Naive B cell (primary cell): ENCODE results near the gene TMPO. TPM values are rescaled to one million over a fixed set of nuclear protein-coding genes. Genes with fewer than 3 reads are reported as not detected.
"Not testable (repeated sequence)": the region's sequence is repeated elsewhere in the genome, so short reads cannot be mapped to it uniquely, and the experiment has no call there.

Experiments
- ATAC-seq, 2 donors: fragments of 150-1000 bp; cut with Tn5 transposase; 2 replicates each; pipeline ENCODE4 v1.10.0; 2021; ENCODE audit warnings: low read depth in 2 of 2, mild to moderate bottlenecking in 2 of 2, moderate library complexity in 2 of 2
- DNase-seq: peaks from one replicate; pipeline ENCODE4 v3.0.0; 2022
- H3K27ac Mint-ChIP-seq, 6 donors: one replicate each; pipeline ENCODE4 v1.8.0; 2020 to 2022; ENCODE audit warnings: mild to moderate bottlenecking in 6 of 6, mixed read lengths in 6 of 6, moderate library complexity in 5 of 6, inconsistent platforms in 2 of 6
- H3K27me3 Mint-ChIP-seq, 3 donors: one replicate each; pipeline ENCODE4 v1.8.0; 2021 to 2022; ENCODE audit warnings: mixed read lengths in 3 of 3, mild to moderate bottlenecking in 1 of 3
- H3K36me3 Mint-ChIP-seq, 2 donors: one replicate each; pipeline ENCODE4 v1.8.0; 2020 to 2022; ENCODE audit warnings: mixed read lengths in 2 of 2, inconsistent platforms in 1 of 2, mild to moderate bottlenecking in 1 of 2
- H3K4me1 Mint-ChIP-seq, 3 donors: one replicate each; pipeline ENCODE4 v1.8.0; 2020 to 2022; ENCODE audit warnings: mixed read lengths in 3 of 3, inconsistent platforms in 1 of 3, mild to moderate bottlenecking in 1 of 3, moderate library complexity in 1 of 3
- H3K4me3 Mint-ChIP-seq, 8 donors: one replicate each; pipeline ENCODE4 v1.8.0; 2020 to 2022; ENCODE audit warnings: mild to moderate bottlenecking in 8 of 8, mixed read lengths in 8 of 8, moderate library complexity in 8 of 8, inconsistent platforms in 2 of 8
- H3K9me3 Mint-ChIP-seq, 7 donors: one replicate each; pipeline ENCODE4 v1.8.0; 2020 to 2022; ENCODE audit warnings: mixed read lengths in 7 of 7, mild to moderate bottlenecking in 5 of 7, inconsistent platforms in 2 of 7, moderate library complexity in 1 of 7
- polyA plus RNA-seq, 6 donors: library from polyadenylated mRNA; unstranded; fragments of 300-500 nt; fragmentation: Illumina TruSeq; gene quantifications; one replicate each; pipeline ENCODE4 v1.2.3, GENCODE V29; 2021; ENCODE audit warnings: low read depth in 6 of 6

The TMPO gene
- polyA plus RNA-seq, result 10 to 100 TPM; 30.7 to 83.0 (median 77.8) TPM

- no peaks in the 10 kb centered on the region for H3K27me3 Mint-ChIP-seq
- DNase-seq, result peak; percentile 98
- H3K27ac Mint-ChIP-seq, result peak within 1 kb of the TSS; percentile 97 to 99 (median 98)
- peaks cover 0 to 4% of the 10 kb centered on the region in 2 donors for H3K36me3 Mint-ChIP-seq
- peaks cover 22 to 59% (median 35%) of the 10 kb centered on the region in 3 donors for H3K4me1 Mint-ChIP-seq
- no peaks in the 10 kb centered on the region for H3K9me3 Mint-ChIP-seq
- ATAC-seq, result peak; percentile 79 to 83
- peak within 1 kb of the TSS; percentile 96 to 100 (median 99) for H3K4me3 Mint-ChIP-seq
These were observed at the start of gene TMPO for GRCh38 chr12:98515287-98516110. Gene TMPO, plus strand, starts transcription at chr12:98515590. Its CDS starts 278 bp downstream, at chr12:98515868.

GRCh38 chr12:98465950-98466602, 49.3 kb upstream of the TMPO start:
- DNase-seq (no peak), ATAC-seq (no peak)
- no peak overlapping the region for H3K4me3 Mint-ChIP-seq
- H3K27ac Mint-ChIP-seq, result no peak overlapping the region
- no peaks in the 10 kb centered on the region for H3K9me3 Mint-ChIP-seq
- no peaks in the 10 kb centered on the region for H3K4me1 Mint-ChIP-seq
- H3K36me3 Mint-ChIP-seq, result no peaks in the 10 kb centered on the region
- H3K27me3 Mint-ChIP-seq, result peaks cover 0 to 6% (median 3%) of the 10 kb centered on the region in 3 donors

GRCh38 chr12:98466640-98467400, 48.6 kb upstream of the TMPO start:
- Mint-ChIP-seq H3K27me3 (peaks cover 0 to 6% (median 3%) of the 10 kb centered on the region in 3 donors), H3K4me3 (no peak overlapping the region), H3K36me3 (no peaks in the 10 kb centered on the region), H3K9me3 (no peaks in the 10 kb centered on the region), H3K4me1 (no peaks in the 10 kb centered on the region), H3K27ac (no peak overlapping the region)
- DNase-seq (no peak), ATAC-seq (no peak)

- Mint-ChIP-seq H3K27me3 (peaks cover 3 to 22% (median 11%) of the 10 kb centered on the region in 3 donors), H3K4me3 (no peak overlapping the region), H3K27ac (peak overlapping the region in 1 of 6 donors; percentile 26), H3K4me1 (no peaks in the 10 kb centered on the region), H3K36me3 (no peaks in the 10 kb centered on the region), H3K9me3 (no peaks in the 10 kb centered on the region)
- DNase-seq (no peak), ATAC-seq (no peak)
These were observed 46.3 kb upstream of the TMPO start for GRCh38 chr12:98469109-98469508.

GRCh38 chr12:98470469-98471082, 44.8 kb upstream of the TMPO start:
- no peak for ATAC-seq
- H3K36me3 Mint-ChIP-seq, result no peaks in the 10 kb centered on the region
- H3K9me3 Mint-ChIP-seq, result no peaks in the 10 kb centered on the region
- DNase-seq, result no peak
- H3K27ac Mint-ChIP-seq, result no peak overlapping the region
- H3K27me3 Mint-ChIP-seq, result peaks cover 3 to 22% (median 11%) of the 10 kb centered on the region in 3 donors
- no peaks in the 10 kb centered on the region for H3K4me1 Mint-ChIP-seq
- H3K4me3 Mint-ChIP-seq, result no peak overlapping the region

GRCh38 chr12:98471085-98471484, 44.3 kb upstream of the TMPO start:
- Mint-ChIP-seq H3K27me3 (peaks cover 3 to 22% (median 11%) of the 10 kb centered on the region in 3 donors), H3K4me1 (no peaks in the 10 kb centered on the region), H3K36me3 (no peaks in the 10 kb centered on the region), H3K9me3 (no peaks in the 10 kb centered on the region), H3K4me3 (no peak overlapping the region), H3K27ac (no peak overlapping the region)
- DNase-seq, result no peak
- no peak for ATAC-seq

- no peaks in the 10 kb centered on the region for H3K4me1 Mint-ChIP-seq
These were observed 39.9 kb upstream of the TMPO start for GRCh38 chr12:98475565-98475908.

GRCh38 chr12:98478606-98479005, 36.8 kb upstream of the TMPO start:
- Mint-ChIP-seq H3K4me1 (no peaks in the 10 kb centered on the region), H3K27me3 (peaks cover 0 to 5% (median 4%) of the 10 kb centered on the region in 3 donors), H3K36me3 (peaks cover 0 to 12% of the 10 kb centered on the region in 2 donors), H3K27ac (no peak overlapping the region), H3K9me3 (peaks cover 6 to 27% (median 13%) of the 10 kb centered on the region in 7 donors), H3K4me3 (no peak overlapping the region)
- ATAC-seq, result no peak
- DNase-seq, result no peak

More at GRCh38 chr12:98475565-98475908, 39.9 kb upstream of the TMPO start:
- Mint-ChIP-seq H3K27me3 (peaks cover 0 to 16% (median 11%) of the 10 kb centered on the region in 3 donors), H3K36me3 (peaks cover 0 to 4% of the 10 kb centered on the region in 2 donors), H3K27ac (no peak overlapping the region), H3K9me3 (peaks cover 4 to 19% (median 9%) of the 10 kb centered on the region in 7 donors), H3K4me3 (no peak overlapping the region)
- ATAC-seq (no peak), DNase-seq (no peak)

- DNase-seq (no peak), ATAC-seq (no peak)
- H3K27ac Mint-ChIP-seq, result peak overlapping the region in 2 of 6 donors; percentile 68 to 87
- H3K4me1 Mint-ChIP-seq, result no peaks in the 10 kb centered on the region
- no peaks in the 10 kb centered on the region for H3K27me3 Mint-ChIP-seq
- H3K4me3 Mint-ChIP-seq, result no peak overlapping the region
- peaks cover 0 to 8% of the 10 kb centered on the region in 2 donors for H3K36me3 Mint-ChIP-seq
- H3K9me3 Mint-ChIP-seq, result peaks cover 0 to 8% (median 2%) of the 10 kb centered on the region in 7 donors
These were observed 31.5 kb upstream of the TMPO start for GRCh38 chr12:98483621-98484503.

GRCh38 chr12:98485792-98486340, 29.5 kb upstream of the TMPO start:
- H3K4me3 Mint-ChIP-seq, result no peak overlapping the region

GRCh38 chr12:98488416-98488815, 27.0 kb upstream of the TMPO start:
- not testable (repeated sequence) for ATAC-seq, H3K4me1 Mint-ChIP-seq, H3K36me3 Mint-ChIP-seq, H3K27me3 Mint-ChIP-seq, H3K4me3 Mint-ChIP-seq, DNase-seq, H3K9me3 Mint-ChIP-seq
- peak overlapping the region in 1 of 6 donors; percentile 84 for H3K27ac Mint-ChIP-seq

More at GRCh38 chr12:98485792-98486340, 29.5 kb upstream of the TMPO start:
- ATAC-seq (no peak), DNase-seq (no peak)
- H3K27me3 Mint-ChIP-seq, result no peaks in the 10 kb centered on the region
- H3K36me3 Mint-ChIP-seq, result peaks cover 0 to 8% of the 10 kb centered on the region in 2 donors
- H3K9me3 Mint-ChIP-seq, result peaks cover 0 to 8% (median 2%) of the 10 kb centered on the region in 7 donors
- H3K27ac Mint-ChIP-seq, result peak overlapping the region in 1 of 6 donors; percentile 57
- H3K4me1 Mint-ChIP-seq, result peaks cover under 1 to 2% (median 1%) of the 10 kb centered on the region in 3 donors

GRCh38 chr12:98489176-98489575, 26.2 kb upstream of the TMPO start:
- Mint-ChIP-seq H3K27me3 (no peaks in the 10 kb centered on the region), H3K4me3 (no peak overlapping the region), H3K4me1 (peaks cover 4 to 10% (median 7%) of the 10 kb centered on the region in 3 donors), H3K9me3 (no peaks in the 10 kb centered on the region), H3K36me3 (no peaks in the 10 kb centered on the region), H3K27ac (no peak overlapping the region)
- DNase-seq, result no peak
- no peak for ATAC-seq
